ENCODE data around the gene DEFB128.

DNA sequence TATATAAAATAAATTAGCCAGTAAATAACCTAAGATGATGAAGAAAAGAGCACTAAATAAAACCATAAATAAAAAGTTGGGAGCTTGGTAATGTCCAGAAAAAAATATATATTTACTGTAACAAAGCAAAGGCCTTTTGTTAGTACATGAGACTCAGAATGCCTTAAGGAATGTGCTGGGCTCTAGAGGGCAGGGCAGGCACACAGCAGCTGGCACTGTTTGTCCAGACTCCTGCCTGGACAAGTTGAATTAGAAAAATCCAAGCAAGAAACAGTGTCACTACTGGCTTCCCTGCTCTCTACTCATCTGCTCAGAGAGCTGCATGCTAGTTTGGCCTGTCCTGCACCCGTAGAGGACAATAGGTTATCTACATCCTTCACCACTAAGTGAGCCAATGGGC, 46.4 kb upstream of the DEFB128 start:
- no peak for TF ChIP-seq POLR2A (IDR thresholded peaks at IDR 0.05; ENCODE audit: low read depth, low read length)
- TF ChIP-seq TAF1 (IDR thresholded peaks at IDR 0.05; ENCODE audit: borderline replicate concordance, low read depth, low read length): no peak

Data from GM12892 (cell line).